K562 (cell line): ENCODE results near the gene API5. TPM values are rescaled to one million over a fixed set of nuclear protein-coding genes. Genes with fewer than 3 reads are reported as not detected.

Source experiments
- polyA plus RNA-seq, 8 experiments: library from polyadenylated mRNA; depleted of rRNA in 4 of 8; stranded (reverse) in 5 of 8; unstranded in 3 of 8; fragments of >200 nt; fragmentation: Nextera tagmentation in 2 of 8; fragmentation: Illumina TruSeq in 1 of 8; extraction: Ambion mirVana in 2 of 8; extraction: Trizol in 1 of 8; gene quantifications; 2 replicates each; pipeline versions ENCODE4 v1.2.1 to v1.2.3, GENCODE V29; 2011 to 2014; ENCODE audit warnings: inconsistent platforms in 1 of 8, missing spikeins in 1 of 8
- total RNA-seq, 7 experiments: library from RNA; depleted of rRNA in 6 of 7; stranded (reverse); fragments of >200 nt in 6 of 7; fragmentation: Illumina TruSeq in 2 of 7; extraction: Trizol in 2 of 7; gene quantifications; 2 replicates each; pipeline versions ENCODE4 v1.2.1 to v1.2.3, GENCODE V29; 2011 to 2021; ENCODE audit warnings: low replicate concordance in 1 of 7
- TF ChIP-seq, protein P1 (sequence below): sonication (generic); formaldehyde crosslinking; IDR thresholded peaks from 2 replicates; pipeline ENCODE4 v1.8.0; 2023; ENCODE audit warnings: missing genetic modification reagents, mild to moderate bottlenecking, borderline replicate concordance
- TF ChIP-seq, protein P2 (sequence below): fragments of 450-650 bp; formaldehyde crosslinking; conservative IDR thresholded peaks from 2 replicates; pipeline ENCODE4 v1.4.0; 2022; ENCODE audit warnings: mild to moderate bottlenecking, missing genetic modification characterization
- TF ChIP-seq, protein P3 (sequence below): fragments of 450-650 bp; IDR thresholded peaks from 2 replicates; pipeline ENCODE4 v1.6.1; 2016; ENCODE audit warnings: mild to moderate bottlenecking, moderate library complexity

Gene API5
- total and polyA plus RNA-seq, 9 of the 15 experiments (the other 6 are each of a cell fraction or from before 2014, with no cell fraction given), result 59.8 to 146 (median 123) TPM

DNA sequence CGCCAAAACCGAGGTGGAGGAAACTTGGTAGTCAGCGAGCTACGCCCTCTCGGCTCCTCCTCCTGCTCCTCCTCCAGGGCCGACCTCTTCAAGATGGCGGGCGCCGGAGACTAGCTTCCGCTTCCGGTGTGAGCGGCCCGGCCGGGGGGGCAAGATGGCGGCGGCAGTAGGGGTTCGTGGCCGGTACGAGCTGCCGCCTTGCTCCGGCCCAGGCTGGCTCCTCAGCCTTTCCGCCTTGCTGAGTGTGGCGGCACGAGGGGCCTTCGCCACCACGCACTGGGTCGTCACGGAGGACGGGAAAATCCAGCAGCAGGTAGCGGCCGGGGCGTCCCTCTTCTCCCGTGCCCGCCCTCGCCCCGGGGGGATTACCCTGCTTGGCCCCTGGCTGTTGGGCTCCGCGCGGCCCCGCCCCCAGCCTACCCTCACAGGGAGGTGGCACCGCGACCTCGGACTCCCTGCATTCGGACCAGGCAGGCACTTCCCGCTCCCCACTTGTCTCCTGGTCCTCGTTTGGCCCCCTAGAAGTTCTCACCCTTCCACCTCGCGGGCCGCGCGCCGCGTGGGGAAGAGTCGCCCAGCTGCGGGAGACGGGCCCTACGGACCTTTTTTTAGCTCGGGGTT, 47.1 kb downstream of the API5 start, which contains the start of gene TTC17 (continued):
- TF ChIP-seq, protein P1, sequence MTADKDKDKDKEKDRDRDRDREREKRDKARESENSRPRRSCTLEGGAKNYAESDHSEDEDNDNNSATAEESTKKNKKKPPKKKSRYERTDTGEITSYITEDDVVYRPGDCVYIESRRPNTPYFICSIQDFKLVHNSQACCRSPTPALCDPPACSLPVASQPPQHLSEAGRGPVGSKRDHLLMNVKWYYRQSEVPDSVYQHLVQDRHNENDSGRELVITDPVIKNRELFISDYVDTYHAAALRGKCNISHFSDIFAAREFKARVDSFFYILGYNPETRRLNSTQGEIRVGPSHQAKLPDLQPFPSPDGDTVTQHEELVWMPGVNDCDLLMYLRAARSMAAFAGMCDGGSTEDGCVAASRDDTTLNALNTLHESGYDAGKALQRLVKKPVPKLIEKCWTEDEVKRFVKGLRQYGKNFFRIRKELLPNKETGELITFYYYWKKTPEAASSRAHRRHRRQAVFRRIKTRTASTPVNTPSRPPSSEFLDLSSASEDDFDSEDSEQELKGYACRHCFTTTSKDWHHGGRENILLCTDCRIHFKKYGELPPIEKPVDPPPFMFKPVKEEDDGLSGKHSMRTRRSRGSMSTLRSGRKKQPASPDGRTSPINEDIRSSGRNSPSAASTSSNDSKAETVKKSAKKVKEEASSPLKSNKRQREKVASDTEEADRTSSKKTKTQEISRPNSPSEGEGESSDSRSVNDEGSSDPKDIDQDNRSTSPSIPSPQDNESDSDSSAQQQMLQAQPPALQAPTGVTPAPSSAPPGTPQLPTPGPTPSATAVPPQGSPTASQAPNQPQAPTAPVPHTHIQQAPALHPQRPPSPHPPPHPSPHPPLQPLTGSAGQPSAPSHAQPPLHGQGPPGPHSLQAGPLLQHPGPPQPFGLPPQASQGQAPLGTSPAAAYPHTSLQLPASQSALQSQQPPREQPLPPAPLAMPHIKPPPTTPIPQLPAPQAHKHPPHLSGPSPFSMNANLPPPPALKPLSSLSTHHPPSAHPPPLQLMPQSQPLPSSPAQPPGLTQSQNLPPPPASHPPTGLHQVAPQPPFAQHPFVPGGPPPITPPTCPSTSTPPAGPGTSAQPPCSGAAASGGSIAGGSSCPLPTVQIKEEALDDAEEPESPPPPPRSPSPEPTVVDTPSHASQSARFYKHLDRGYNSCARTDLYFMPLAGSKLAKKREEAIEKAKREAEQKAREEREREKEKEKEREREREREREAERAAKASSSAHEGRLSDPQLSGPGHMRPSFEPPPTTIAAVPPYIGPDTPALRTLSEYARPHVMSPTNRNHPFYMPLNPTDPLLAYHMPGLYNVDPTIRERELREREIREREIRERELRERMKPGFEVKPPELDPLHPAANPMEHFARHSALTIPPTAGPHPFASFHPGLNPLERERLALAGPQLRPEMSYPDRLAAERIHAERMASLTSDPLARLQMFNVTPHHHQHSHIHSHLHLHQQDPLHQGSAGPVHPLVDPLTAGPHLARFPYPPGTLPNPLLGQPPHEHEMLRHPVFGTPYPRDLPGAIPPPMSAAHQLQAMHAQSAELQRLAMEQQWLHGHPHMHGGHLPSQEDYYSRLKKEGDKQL (CRISPR knock-in tag), result no peak
- TF ChIP-seq, protein P2, sequence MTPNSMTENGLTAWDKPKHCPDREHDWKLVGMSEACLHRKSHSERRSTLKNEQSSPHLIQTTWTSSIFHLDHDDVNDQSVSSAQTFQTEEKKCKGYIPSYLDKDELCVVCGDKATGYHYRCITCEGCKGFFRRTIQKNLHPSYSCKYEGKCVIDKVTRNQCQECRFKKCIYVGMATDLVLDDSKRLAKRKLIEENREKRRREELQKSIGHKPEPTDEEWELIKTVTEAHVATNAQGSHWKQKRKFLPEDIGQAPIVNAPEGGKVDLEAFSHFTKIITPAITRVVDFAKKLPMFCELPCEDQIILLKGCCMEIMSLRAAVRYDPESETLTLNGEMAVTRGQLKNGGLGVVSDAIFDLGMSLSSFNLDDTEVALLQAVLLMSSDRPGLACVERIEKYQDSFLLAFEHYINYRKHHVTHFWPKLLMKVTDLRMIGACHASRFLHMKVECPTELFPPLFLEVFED (CRISPR knock-in tag), result 0 out of 2 replicates have a peak, but pooled peaks have one; percentile 25
- TF ChIP-seq, protein P3, sequence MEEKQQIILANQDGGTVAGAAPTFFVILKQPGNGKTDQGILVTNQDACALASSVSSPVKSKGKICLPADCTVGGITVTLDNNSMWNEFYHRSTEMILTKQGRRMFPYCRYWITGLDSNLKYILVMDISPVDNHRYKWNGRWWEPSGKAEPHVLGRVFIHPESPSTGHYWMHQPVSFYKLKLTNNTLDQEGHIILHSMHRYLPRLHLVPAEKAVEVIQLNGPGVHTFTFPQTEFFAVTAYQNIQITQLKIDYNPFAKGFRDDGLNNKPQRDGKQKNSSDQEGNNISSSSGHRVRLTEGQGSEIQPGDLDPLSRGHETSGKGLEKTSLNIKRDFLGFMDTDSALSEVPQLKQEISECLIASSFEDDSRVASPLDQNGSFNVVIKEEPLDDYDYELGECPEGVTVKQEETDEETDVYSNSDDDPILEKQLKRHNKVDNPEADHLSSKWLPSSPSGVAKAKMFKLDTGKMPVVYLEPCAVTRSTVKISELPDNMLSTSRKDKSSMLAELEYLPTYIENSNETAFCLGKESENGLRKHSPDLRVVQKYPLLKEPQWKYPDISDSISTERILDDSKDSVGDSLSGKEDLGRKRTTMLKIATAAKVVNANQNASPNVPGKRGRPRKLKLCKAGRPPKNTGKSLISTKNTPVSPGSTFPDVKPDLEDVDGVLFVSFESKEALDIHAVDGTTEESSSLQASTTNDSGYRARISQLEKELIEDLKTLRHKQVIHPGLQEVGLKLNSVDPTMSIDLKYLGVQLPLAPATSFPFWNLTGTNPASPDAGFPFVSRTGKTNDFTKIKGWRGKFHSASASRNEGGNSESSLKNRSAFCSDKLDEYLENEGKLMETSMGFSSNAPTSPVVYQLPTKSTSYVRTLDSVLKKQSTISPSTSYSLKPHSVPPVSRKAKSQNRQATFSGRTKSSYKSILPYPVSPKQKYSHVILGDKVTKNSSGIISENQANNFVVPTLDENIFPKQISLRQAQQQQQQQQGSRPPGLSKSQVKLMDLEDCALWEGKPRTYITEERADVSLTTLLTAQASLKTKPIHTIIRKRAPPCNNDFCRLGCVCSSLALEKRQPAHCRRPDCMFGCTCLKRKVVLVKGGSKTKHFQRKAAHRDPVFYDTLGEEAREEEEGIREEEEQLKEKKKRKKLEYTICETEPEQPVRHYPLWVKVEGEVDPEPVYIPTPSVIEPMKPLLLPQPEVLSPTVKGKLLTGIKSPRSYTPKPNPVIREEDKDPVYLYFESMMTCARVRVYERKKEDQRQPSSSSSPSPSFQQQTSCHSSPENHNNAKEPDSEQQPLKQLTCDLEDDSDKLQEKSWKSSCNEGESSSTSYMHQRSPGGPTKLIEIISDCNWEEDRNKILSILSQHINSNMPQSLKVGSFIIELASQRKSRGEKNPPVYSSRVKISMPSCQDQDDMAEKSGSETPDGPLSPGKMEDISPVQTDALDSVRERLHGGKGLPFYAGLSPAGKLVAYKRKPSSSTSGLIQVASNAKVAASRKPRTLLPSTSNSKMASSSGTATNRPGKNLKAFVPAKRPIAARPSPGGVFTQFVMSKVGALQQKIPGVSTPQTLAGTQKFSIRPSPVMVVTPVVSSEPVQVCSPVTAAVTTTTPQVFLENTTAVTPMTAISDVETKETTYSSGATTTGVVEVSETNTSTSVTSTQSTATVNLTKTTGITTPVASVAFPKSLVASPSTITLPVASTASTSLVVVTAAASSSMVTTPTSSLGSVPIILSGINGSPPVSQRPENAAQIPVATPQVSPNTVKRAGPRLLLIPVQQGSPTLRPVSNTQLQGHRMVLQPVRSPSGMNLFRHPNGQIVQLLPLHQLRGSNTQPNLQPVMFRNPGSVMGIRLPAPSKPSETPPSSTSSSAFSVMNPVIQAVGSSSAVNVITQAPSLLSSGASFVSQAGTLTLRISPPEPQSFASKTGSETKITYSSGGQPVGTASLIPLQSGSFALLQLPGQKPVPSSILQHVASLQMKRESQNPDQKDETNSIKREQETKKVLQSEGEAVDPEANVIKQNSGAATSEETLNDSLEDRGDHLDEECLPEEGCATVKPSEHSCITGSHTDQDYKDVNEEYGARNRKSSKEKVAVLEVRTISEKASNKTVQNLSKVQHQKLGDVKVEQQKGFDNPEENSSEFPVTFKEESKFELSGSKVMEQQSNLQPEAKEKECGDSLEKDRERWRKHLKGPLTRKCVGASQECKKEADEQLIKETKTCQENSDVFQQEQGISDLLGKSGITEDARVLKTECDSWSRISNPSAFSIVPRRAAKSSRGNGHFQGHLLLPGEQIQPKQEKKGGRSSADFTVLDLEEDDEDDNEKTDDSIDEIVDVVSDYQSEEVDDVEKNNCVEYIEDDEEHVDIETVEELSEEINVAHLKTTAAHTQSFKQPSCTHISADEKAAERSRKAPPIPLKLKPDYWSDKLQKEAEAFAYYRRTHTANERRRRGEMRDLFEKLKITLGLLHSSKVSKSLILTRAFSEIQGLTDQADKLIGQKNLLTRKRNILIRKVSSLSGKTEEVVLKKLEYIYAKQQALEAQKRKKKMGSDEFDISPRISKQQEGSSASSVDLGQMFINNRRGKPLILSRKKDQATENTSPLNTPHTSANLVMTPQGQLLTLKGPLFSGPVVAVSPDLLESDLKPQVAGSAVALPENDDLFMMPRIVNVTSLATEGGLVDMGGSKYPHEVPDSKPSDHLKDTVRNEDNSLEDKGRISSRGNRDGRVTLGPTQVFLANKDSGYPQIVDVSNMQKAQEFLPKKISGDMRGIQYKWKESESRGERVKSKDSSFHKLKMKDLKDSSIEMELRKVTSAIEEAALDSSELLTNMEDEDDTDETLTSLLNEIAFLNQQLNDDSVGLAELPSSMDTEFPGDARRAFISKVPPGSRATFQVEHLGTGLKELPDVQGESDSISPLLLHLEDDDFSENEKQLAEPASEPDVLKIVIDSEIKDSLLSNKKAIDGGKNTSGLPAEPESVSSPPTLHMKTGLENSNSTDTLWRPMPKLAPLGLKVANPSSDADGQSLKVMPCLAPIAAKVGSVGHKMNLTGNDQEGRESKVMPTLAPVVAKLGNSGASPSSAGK, result no peak
